ENCODE data around the gene HACD2.

Gene HACD2

GRCh38 chr3:123480428-123480827 is 104.4 kb downstream of the HACD2 start:
- no peak for DNase-seq (ENCODE audit: low read depth)
- no peak overlapping the region for H3K4me3 ChIP-seq (ENCODE audit: low read depth, low read length)
- no peak for TF ChIP-seq CTCF (IDR thresholded peaks at IDR 0.05; ENCODE audit: control insufficient read depth, extremely low read depth, insufficient read depth)

GRCh38 chr3:123479891-123480290 is 105.0 kb downstream of the HACD2 start:
- no peak overlapping the region for H3K4me3 ChIP-seq (ENCODE audit: low read depth, low read length)
- TF ChIP-seq CTCF (IDR thresholded peaks at IDR 0.05; ENCODE audit: control insufficient read depth, extremely low read depth, insufficient read depth), result no peak
- no peak for DNase-seq (ENCODE audit: low read depth)

GRCh38 chr3:123478314-123478713 is 106.5 kb downstream of the HACD2 start:
- no peak for DNase-seq (ENCODE audit: low read depth)
- H3K4me3 ChIP-seq (ENCODE audit: low read depth, low read length), result no peak overlapping the region
- no peak for TF ChIP-seq CTCF (IDR thresholded peaks at IDR 0.05; ENCODE audit: control insufficient read depth, extremely low read depth, insufficient read depth)

GRCh38 chr3:123476967-123477750 is 107.7 kb downstream of the HACD2 start:
- DNase-seq (ENCODE audit: low read depth), result no peak
- no peak for TF ChIP-seq CTCF (IDR thresholded peaks at IDR 0.05; ENCODE audit: control insufficient read depth, extremely low read depth, insufficient read depth)
- no peak overlapping the region for H3K4me3 ChIP-seq (ENCODE audit: low read depth, low read length)

- no peak for DNase-seq (ENCODE audit: low read depth)
- TF ChIP-seq CTCF (IDR thresholded peaks at IDR 0.05; ENCODE audit: control insufficient read depth, extremely low read depth, insufficient read depth), result no peak
- H3K4me3 ChIP-seq (ENCODE audit: low read depth, low read length), result no peak overlapping the region
Measured at GRCh38 chr3:123475786-123476185, 109.1 kb downstream of the HACD2 start.

- H3K4me3 ChIP-seq (ENCODE audit: low read depth, low read length), result no peak overlapping the region
- no peak for DNase-seq (ENCODE audit: low read depth)
- TF ChIP-seq CTCF (IDR thresholded peaks at IDR 0.05; ENCODE audit: control insufficient read depth, extremely low read depth, insufficient read depth), result no peak
Measured at GRCh38 chr3:123471106-123471505, 113.7 kb downstream of the HACD2 start.

Measured in LNCaP clone FGC (cell line).